ENCODE results near the gene CES1. TPM values are rescaled to one million over a fixed set of nuclear protein-coding genes. Genes with fewer than 3 reads are reported as not detected.

CES1 gene
- total and polyA plus RNA-seq, 2 of the 8 experiments (the other 6 are each of a cell fraction or from before 2014, with no cell fraction given), result 0.91 to 1.2 TPM

DNA sequence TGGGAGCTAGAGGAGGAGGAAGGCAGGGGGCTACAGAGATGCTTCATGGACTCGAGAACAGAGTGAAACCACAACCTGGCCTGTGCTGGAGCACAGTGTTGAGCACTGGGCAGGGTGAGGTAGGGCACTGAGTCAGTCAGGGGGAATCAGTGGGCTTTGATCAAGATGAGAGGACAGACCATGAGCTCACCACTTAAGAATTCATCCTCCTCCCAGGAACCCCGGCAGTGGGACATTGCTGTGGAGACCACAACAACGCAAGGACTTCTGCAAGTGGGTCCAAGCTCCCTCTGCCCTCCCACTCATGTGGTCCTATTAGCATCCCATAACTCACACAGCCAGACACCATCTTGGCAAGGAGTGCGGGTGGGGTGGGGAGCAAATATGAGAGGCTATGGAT lies 44.0 kb upstream of the CES1 start:
- Histone ChIP-seq H2BK20ac (ENCODE audit: low read length) (no peak overlapping the region), H3K9ac (replicated peaks in 1 of 4; ENCODE audit: extremely low read depth in 1 of 4, low read depth in 3 of 4, low read length in 3 of 4) (no peak overlapping the region), H4K20me1 (replicated peaks in 1 of 2; ENCODE audit: control insufficient read depth in 1 of 2, insufficient read depth in 2 of 2, low read length in 2 of 2) (no peaks in the 10 kb centered on the region), H3K14ac (ENCODE audit: insufficient read length) (no peak overlapping the region), H2BK12ac (ENCODE audit: low read depth, low read length) (no peak overlapping the region), H3K79me1 (ENCODE audit: low read depth, low read length) (no peaks in the 10 kb centered on the region), H3K27me3 (replicated peaks in 1 of 4; ENCODE audit: control insufficient read depth in 3 of 4, extremely low read depth in 1 of 4, insufficient read depth in 3 of 4, low read length in 3 of 4) (no peaks in the 10 kb centered on the region; a peak in 1 of 7 replicates), H2BK5ac (ENCODE audit: low read depth, low read length) (no peak overlapping the region), H3K18ac (ENCODE audit: extremely low read depth, low read length) (no peak overlapping the region), H3K23me2 (ENCODE audit: low read depth, low read length) (peaks cover 4% of the 10 kb centered on the region; the same call in 1 of the 2 replicates), H3K23ac (ENCODE audit: insufficient read length) (no peak overlapping the region), H2BK120ac (replicated peaks; ENCODE audit: low read depth, low read length) (no peak overlapping the region), H3K79me2 (ENCODE audit: control insufficient read depth in 1 of 2, insufficient read depth in 2 of 2, low read length in 2 of 2) (no peaks in the 10 kb centered on the region), H2AK5ac (ENCODE audit: low read depth, low read length) (no peak overlapping the region), H4K8ac (ENCODE audit: extremely low read depth, insufficient read depth, low read length) (peak overlapping the region; percentile 9; the same call in 1 of the 2 replicates), H3K27ac (ENCODE audit: low read depth, low read length) (no peak overlapping the region), H3K56ac (replicated peaks; ENCODE audit: insufficient read length, low read depth, low read length) (no peak overlapping the region), H4K91ac (replicated peaks; ENCODE audit: insufficient read length, low read length) (no peak overlapping the region), H3K4me3 (ENCODE audit: extremely low read depth in 1 of 4, insufficient read depth in 2 of 4, low read depth in 3 of 4, low read length in 4 of 4) (no peak overlapping the region), H4K5ac (ENCODE audit: insufficient read length, low read depth, low read length) (no peak overlapping the region), H3K4me1 (replicated peaks in 1 of 4; ENCODE audit: control insufficient read depth in 3 of 4, insufficient read depth in 4 of 4, low read length in 3 of 4) (no peaks in the 10 kb centered on the region), H3K4ac (replicated peaks; ENCODE audit: insufficient read length, low read depth, low read length) (no peak overlapping the region), H2AFZ (ENCODE audit: low read length) (no peak overlapping the region), H3K9me3 (ENCODE audit: insufficient read depth in 2 of 2, low read depth in 1 of 2, low read length in 1 of 2) (0 out of 4 replicates have a peak, but pooled peaks cover 0 to 2% of the 10 kb centered on the region in 2 experiments), H2BK15ac (ENCODE audit: low read length) (no peak overlapping the region), H3K4me2 (ENCODE audit: insufficient read depth in 1 of 2, low read depth in 2 of 2, low read length in 2 of 2) (no peak overlapping the region), H3K36me3 (ENCODE audit: control insufficient read depth in 2 of 4, insufficient read depth in 4 of 4, low read length in 3 of 4) (no peaks in the 10 kb centered on the region)
- POLR2A ChIA-PET (ENCODE audit: partially characterized antibody), result no interaction called here
- WGBS, 2 experiments (ENCODE audit: extremely low coverage in 1 of 2, insufficient coverage in 1 of 2, insufficient read length in 1 of 2, insufficient replicate concordance in 2 of 2, low coverage in 1 of 2, low lambda C conversion rate in 2 of 2, missing lambda C conversion rate in 1 of 2), result 78% methylated on average over 4 of the region's 4 CpGs; no CpG with 5 or more reads in 1 of the 2 experiments
- CTCF ChIA-PET (ENCODE audit: partially characterized antibody), result no interaction called here
- TF ChIP-seq SP4 (IDR thresholded peaks at IDR 0.05; ENCODE audit: low read length) (no peak), CTBP2 (IDR thresholded peaks at IDR 0.05; ENCODE audit: borderline replicate concordance, insufficient read depth, insufficient read length, low read length) (no peak), RAD21 (IDR thresholded peaks at IDR 0.05 in 1 of 2, conservative IDR thresholded peaks at IDR 0.05 in 1 of 2; ENCODE audit: low read depth in 2 of 2, low read length in 2 of 2) (no peak), POLR2A (IDR thresholded peaks at IDR 0.05; ENCODE audit: control extremely low read depth in 1 of 2, low read depth in 2 of 2, low read length in 2 of 2) (no peak), BCL11A (IDR thresholded peaks at IDR 0.05; ENCODE audit: low read depth in 2 of 2, low read length in 2 of 2) (no peak), ASH2L (IDR thresholded peaks at IDR 0.05; ENCODE audit: low read length) (no peak), KDM4A (IDR thresholded peaks at IDR 0.05; ENCODE audit: low read depth, low read length, severe bottlenecking) (no peak), KDM1A (IDR thresholded peaks at IDR 0.05; ENCODE audit: borderline replicate concordance, low read length) (no peak), SUZ12 (IDR thresholded peaks at IDR 0.05; ENCODE audit: low read length) (no peak)
- DNase-seq (ENCODE audit: low read depth in 1 of 2, low spot score in 2 of 2) (no peak), FAIRE-seq (no peak)

Measured in H1 (cell line).